HG02588 (cell line): ENCODE data around the gene TACSTD2.
"Not testable (repeated sequence)": the region's sequence is repeated elsewhere in the genome, so short reads cannot be mapped to it uniquely, and the experiment has no call there.

Experiments
- ATAC-seq: cut with Tn5 transposase; IDR thresholded peaks from one replicate; pipeline ENCODE4 v1.9.1; 2021; ENCODE audit warnings: mild to moderate bottlenecking, moderate library complexity; ENCODE audit not compliant: unreplicated experiment

The TACSTD2 gene

DNA sequence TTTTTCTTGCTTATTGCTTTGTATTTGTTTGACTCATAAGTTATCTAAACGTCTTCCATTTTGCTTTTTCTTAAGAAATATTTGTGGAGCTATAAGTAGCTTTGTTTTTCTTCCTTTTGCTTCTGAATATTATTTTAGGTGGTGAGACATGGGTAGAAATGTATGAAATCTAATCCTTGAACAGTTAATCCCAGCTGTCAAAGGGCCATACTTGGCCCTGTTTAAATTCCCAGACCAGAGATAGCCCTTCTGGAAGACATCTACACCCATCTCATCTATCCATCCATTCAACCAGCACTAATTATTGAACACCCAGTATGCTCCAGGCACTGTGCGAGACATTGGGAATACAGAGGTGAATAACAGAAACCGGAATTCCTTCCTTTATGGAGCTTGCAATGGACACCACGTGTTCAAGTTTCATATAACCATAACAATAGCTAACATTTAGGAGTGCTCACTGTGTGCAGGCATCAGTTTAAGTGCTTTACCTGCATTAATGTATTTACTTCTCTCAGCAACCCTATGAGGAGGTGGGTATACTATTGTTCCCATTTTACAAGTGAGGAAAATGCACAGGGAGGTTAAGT, 8.7 kb downstream of the TACSTD2 start:
- ATAC-seq, result no peak

DNA sequence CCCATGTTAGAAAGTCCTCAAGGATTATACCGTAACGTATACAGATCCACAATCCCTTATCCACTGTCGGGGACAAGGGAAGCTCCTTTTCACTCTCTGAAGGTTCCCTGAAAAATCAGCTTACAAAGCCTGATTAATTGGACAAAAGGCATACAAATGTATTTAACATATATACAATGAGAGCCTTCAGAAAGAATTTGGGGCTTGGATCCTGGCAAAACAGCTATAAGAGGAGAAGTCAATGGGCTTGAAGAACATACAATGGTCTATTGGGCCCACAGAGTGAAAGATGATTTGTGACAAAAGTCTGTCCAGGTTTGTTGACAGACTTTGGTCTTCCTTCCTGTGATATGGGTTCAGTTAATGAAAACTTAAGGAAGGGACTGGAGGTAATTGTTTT, 10.7 kb downstream of the TACSTD2 start:
- ATAC-seq, result no peak

DNA sequence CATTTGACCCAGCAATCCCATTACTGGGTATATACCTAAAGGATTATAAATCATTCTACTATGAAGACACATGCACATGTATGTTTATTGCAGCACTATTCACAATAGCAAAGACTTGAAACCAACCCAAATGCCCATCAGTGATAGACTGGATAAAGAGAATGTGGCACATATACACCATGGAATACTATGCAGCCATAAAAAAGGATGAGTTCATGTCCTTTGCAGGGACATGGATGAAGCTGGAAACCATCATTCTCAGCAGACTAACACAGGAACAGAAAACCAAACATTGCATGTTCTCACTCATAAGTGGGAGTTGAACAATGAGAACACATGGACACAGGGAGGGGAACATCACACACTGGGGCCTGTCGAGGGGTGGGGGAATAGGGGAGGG, 13.3 kb downstream of the TACSTD2 start:
- not testable (repeated sequence) for ATAC-seq

DNA sequence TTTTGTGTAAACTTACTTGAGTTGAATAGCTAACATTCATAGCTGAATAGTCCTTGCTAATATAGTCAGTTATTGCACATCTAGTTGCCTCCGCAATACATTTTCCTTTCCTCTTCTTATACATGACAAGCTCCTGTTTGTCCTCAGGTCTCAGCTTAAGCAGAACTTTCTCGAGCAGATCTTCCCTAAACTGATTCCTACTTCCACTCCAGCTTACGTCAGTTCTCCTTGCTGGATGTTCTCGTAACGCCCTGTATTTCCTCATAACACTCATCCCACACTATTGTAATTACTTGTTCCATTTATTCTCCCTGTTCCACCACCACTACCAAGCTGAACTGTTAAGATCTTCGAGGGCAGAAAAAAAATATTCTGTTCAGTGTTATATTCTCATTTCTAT, 15.4 kb downstream of the TACSTD2 start:
- ATAC-seq, result no peak

DNA sequence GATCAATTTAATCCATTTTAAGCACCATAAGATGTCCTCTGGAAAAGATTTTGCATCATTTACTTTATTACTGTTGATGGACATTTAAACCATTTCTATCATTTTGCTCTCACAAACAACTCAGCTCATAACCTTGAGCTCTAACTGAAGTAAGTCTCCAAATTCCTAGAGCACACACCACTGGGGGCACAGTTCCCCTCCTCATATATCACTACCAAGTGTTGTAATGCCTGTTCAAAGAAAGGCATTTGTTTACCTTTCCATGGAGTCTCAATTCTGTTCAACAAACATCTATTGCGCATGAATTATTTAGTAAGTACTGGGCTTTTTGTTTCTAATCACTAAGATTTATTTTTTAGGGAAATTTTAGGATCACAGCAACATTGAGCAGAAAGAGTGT, 21.7 kb downstream of the TACSTD2 start:
- no peak for ATAC-seq

DNA sequence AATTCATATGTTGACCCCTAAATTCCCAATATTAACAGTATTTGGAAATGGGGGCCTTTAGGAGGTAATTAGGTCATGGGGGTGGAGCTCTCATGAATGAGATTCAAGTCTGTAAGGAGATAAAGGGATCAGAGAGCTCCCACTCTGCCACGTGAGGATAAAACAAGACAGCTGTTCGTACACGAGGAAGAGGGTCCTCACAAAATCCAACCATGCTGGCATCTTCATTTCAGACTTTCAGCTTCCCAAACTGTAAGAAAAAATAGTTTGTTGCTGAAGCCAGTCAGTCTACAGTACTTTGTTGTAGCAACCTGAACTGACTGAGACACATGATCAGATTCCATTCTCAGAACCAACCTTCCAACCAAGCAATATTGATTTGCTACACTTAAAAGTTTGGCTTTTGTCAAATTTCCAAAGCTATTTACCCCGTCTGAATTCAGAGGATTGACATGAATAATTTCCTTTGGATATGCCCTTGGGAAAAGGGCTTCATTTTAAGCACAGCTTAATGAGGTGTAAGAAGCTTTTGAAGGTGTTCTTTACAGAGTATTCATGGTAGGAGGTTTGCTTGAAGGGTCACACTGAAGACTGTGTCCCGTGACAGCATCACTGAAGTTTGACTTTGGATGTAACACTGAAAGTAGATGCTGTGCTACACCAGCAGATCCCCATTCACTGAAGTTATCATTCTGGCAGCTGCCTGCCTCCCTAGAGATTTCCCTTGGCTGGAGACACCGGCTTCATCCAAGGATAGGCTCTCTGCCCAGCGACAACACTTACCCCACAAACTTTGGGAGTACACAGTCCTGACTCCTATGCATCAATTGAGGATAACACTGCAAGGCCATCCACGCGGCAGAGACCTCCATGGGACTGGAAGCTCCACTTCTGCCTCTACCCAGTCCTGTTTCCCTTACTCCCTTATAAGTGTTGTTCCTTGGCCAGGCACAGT, 25.6 kb downstream of the TACSTD2 start:
- no peak for ATAC-seq

DNA sequence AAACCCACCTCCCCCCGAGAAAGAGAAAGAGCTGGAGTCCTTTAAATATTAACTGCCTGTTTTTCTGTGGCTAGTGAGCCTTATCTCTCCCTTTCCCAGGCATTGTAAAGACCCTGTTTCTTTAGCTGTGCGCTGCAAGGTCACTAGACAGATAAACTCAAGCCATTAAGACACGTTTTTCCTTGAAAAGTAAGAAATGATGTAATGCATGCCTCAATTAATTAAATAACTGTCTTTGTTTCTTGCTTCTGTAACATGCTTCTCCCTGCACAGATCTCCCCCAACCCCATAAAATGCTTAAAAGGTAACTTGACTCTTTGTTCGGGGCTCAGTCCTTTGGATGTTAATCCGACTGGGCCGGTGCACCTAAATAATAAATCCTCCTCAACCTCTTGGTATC, 27.8 kb downstream of the TACSTD2 start:
- not testable (repeated sequence) for ATAC-seq

DNA sequence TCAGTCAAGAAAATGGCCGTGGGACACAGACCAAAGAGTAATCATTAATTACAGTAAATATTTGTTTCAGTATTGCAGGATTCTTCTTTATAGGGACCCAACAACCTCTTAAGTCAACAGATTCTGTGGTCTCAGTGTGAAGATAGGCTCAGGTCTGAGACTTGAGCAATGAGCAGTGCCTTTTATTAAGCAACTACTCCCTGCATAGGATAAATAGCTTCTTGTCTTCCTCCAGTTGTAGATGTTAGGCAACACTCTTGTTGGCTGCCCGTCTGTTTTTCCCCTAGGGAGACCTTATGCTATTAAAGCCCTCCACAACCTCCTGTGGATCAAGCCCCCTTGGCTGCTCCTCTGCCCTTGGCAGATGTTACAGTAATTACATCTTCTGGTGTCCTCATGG, 28.7 kb downstream of the TACSTD2 start:
- no peak for ATAC-seq

DNA sequence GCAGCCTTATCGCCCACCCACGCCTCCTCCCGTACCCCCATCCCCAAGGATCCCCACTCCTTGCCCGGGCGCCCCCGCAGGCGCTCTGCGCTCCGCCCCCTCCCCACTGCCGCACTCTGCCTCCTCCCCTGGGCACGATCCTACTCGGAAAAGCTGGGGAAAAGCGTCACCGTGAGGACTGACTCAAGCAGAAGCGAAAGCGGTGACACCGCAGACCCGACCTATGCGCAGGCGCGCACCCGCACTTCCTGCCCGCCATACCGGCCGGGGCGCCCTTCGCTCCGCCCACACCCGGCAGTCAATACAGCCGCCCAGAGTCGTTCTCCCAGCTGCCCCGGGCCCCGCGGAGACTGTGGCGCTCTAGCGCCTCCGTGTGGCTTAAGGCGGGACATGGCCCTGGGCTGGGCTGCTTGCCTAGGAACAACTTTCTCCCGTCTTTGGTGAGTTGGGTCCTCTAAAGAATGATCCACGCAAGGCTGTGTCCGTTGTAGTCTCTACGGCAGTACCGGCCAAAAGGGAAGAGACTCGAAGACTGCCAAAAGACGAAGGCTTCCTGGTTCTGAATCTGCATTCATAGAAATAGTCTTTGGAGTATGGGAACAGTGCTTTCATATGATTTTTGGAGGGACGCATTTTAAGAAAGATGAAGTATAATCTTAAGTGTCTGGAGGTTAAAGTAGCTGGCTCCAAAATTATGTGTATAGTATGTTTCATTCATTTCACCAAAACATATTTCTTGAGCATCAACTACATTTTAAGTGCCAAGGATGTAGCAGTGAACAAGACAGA, 30.3 kb downstream of the TACSTD2 start, which contains the start of gene OMA1:
Gene OMA1 (minus strand): TSS at position 207 of the 789 bp plus-strand sequence. CDS start 7,432 bp downstream, outside the sequence.
- peak; percentile 97 for ATAC-seq

DNA sequence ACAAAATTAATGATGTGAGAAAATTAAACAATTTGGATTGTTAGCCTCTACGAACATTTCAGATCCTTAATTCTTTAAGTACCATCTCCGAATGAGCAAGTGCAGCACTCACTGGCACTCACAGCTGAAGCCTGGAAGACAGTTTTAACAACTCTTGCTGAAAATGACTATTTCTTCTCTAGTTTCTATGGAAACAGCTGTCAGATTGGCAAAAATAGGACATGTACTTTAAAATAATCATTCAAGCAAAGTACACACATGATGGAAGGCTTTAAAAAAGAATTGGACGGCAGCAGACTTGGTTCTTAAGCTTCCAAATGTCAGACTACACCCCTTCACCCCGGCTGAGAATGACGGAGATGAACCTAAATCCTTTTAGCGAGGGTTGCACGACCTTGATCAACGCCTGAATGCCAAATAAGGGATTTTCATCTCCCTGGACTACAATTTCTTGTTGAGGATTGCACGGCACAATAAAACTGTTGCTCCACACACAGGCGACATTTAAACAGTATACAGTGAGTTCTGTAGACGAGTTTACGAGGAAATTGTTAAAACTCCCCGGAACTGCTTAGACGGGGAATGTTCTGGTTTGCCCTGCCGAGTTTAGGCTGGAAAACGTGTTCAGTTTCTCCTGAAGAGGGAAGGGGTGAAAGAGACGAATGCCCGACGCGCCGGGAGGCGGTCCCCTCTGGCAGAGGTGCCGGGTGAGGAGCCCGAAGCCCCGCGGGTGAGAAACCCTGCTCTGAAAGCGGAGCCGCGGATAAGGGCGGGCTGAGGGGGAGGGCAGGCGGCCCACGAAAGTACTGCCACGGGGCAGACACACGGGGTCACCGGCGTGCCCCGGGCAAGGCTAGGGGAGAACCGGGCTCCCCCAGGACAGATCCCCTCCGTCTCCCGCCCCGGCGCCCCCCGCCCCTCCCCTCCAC, 31.2 kb downstream of the TACSTD2 start:
- peak; percentile 48 for ATAC-seq

DNA sequence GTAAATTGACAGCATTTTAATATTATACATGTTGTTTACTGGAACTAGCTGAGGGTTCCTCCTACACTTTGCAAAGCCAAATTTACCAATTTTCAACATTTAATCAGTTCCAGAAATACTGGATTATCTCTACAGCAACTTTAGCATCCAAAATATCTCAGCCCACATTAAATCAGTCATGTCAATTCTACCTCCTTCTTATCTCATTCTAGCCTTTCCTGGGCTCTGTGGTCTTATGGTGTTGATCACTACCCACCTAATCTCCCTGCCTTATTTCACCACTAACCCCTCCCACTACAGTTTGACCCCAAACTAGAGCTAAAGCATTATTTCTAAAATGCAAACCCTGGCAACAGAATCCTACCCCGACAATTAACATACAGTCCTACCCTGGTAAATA, 33.8 kb downstream of the TACSTD2 start:
- no peak for ATAC-seq

DNA sequence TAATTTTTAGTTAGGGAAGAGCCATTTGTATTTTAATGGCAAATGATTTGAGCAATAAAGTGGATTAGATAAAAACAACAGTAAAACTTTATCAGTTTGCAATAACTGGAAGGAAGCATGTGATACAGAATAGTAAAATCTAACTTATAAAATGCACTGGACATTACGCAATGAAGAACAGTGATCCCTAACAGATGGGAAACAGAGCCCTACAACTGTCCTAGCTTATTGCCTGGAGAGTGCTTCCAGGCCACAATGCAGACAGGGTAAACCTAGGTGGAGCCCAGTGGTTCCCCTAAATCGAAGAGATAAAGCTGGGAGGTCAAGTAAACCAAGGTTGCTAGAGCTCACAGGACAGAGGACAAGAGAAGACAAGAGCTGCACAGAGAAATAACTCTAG, 37.5 kb downstream of the TACSTD2 start:
- no peak for ATAC-seq

DNA sequence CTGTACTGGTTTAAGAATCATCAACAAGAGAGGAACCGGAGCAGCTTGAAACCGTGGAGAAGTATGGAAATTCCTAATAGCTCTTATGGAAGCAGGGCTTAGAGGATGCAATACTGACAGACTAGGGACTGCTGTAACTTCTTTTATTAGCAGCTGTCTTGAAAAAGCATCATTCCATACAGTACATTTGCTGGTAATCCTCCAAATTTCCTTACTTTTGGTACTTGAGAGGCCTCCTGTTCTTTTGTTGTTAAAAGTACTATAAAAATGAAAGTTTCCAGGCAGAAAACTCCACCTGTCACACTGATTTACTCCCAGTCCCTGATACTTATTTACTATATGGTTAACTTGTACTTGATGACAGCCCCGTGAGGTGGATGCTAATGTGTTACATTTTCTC, 38.2 kb downstream of the TACSTD2 start:
- ATAC-seq, result no peak

DNA sequence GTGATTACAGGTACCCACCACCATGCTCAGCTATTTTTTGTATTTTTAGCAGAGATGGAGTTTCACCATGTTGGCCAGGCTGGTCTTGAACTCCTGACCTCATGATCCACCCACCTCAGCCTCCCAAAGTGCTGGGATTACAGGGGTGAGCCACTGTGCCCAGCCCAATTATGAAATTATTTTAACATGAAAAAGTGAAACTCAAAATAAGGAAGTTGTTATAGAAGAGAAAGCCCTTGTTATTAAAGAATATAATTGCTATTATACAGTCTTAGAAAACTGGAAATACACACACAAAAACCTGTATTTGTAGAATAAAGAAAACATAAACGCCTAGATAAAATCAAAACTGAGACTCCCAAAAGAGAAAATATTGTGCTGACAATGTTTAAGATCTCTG, 45.2 kb downstream of the TACSTD2 start:
- not testable (repeated sequence) for ATAC-seq

DNA sequence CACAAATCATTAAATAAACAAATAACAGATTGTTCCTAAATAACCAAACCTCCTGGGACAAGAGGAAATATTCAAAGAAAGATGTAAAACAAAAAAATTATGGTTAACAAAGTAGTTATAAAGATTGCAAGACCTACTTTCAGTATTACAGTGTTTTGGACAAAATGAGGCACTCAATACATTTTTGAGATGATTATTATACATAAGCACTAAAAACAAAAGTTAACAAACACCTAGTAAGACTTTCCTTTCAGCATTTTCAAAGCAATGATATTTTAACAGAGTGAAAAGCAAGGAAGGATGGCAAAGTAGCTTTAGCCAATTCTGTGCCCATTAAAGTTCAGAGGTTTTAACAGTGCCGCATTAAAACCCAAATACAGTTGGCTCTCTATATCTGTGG, 47.8 kb downstream of the TACSTD2 start:
- no peak for ATAC-seq

DNA sequence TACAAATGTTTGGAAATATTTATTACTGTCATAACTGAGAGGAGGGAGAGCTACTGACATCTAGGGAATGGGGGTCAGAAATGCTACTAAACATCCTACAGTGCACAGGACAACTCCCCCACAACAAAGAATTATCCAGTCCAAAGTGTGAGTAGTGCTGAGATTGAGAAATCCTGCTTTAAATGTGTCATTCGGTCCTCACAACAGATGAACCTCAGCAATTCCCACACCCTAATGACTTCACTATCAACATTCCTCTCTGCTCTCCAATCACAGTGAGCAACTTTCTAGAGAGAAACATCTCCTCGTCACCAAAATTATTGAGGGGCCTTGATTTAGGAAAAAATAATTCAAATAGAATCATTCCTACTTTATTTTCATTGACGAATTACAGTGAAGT, 48.5 kb downstream of the TACSTD2 start:
- no peak for ATAC-seq
